GM13977 (cell line): ENCODE measurements around the gene PPP1R3G.
"Not testable (repeated sequence)": the region's sequence is repeated elsewhere in the genome, so short reads cannot be mapped to it uniquely, and the experiment has no call there.

Experiments
- DNase-seq: peaks from one replicate; pipeline ENCODE4 v3.0.0; 2012; ENCODE audit warnings: low spot score
- CTCF ChIP-seq: IDR thresholded peaks from 2 replicates; pipeline ENCODE4 v1.5.1; 2012; ENCODE audit warnings: mild to moderate bottlenecking, control low read depth; ENCODE audit not compliant: insufficient read depth; ENCODE audit errors: extremely low read depth, missing control alignments
- in situ Hi-C: fragments of 300-500 bp; cut with MboI; formaldehyde crosslinking; loops from one replicate; pipeline ENCODE4 v1.12.0; 2022; ENCODE audit warnings: low sequenced_read_pairs, low pct_unique_long_range_greater_than_20kb, mixed read lengths, inconsistent platforms; ENCODE audit not compliant: unreplicated experiment

The PPP1R3G gene

GRCh38 chr6:5113096-5113495, 28.0 kb downstream of the PPP1R3G start:
- TF ChIP-seq CTCF: no peak
- in situ Hi-C loops: no loop called here
- no peak for DNase-seq

DNA sequence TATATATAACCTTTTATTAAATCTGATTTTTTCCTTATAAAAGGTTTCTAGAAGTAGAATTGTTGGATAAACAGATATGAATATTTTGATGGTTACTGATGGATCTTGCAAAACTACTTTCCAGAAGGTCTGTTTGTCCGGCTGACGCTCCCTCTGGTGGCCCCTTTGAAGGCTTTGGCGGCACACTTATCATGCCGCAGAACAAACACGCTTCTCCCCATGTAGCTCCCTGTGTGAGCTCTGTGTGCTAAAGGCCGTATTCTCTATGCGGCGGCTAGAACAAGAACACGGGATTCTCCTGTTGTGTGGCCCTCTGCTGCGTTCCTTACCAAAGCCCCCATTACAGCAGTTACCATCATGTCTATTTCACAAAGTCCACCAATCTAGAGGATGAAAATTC, 30.0 kb downstream of the PPP1R3G start:
- DNase-seq: no peak
- no peak for TF ChIP-seq CTCF

DNA sequence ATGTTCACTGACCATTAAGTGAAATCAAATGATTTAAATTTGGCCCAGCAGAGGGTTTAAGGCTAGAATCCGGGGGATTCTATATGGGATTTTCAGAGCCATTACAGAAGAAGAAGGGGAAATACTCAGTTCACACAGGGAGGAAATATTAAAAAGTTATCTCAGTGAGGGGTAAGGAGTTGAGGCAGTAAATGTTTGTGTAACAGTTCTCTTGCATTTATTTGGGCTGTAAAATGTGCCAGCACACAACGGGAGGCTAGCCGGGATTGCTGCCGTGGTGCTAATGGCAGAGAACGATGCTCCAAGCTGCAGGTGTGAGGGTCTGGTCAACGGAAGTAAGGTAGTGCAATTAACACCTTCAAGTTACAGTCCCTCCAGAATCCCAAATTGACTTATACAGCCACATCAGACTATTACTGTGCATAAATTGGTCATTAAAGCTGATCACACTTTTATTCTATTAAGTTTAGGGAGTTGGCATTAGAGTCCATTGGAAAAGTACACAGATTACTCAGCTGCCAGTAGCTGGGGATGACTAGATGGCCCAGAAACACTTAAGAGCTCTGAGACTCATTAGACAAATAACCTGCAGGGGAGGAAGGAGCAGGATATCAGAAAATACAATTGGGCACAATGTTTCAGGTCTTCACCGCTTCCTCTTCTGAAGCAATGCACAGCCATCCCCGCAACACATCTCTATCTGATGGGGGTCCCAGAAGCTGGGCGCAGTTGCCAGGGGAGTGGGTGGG, 31.3 kb downstream of the PPP1R3G start:
- DNase-seq: no peak
- no peak for TF ChIP-seq CTCF
- in situ Hi-C loops: no loop called here

More for the DNA sequence above, 30.0 kb downstream of the PPP1R3G start:
- in situ Hi-C loops: no loop called here

DNA sequence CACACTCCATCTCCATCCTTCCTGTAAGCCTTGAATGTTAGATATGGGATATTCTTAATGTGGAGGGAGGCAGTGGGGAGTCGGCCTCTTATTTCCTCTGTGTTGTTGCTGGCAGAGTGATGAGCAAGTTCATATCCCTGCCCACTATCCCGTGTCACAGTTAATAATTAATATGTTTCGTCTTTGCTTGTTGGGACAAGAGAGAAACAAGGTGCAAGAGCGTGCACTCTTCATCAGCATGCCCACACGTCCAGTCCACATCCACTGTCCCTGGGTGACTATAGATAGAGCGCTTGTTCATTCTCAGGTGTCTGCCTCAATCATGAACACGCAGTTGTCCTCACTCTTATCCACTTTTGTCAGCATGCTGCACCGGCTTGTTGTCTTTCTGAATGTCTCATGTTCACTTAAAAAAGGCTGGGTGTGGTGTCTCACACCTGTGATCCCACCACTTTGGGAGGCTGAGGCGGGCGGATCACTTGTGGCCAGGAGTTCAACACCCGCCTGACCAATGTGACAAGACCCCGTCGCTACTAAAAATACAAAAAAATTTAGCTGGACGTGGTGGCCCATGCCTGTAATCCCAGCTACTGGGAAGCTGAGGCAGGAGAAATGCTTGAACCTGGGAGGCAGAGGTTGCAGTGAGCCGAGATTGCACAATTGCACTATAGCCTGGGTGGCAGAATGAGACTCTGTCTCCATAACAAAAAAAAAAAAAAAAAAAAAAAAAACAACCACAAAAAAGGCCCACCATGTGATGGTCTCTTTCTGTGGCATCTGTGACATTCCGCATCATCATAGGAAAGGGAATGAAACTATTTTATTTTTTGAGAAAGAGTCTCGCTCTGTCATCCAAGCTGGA, 34.2 kb downstream of the PPP1R3G start:
- no peak for TF ChIP-seq CTCF
- DNase-seq: no peak
- in situ Hi-C loops: no loop called here

GRCh38 chr6:5120011-5120410, 34.9 kb downstream of the PPP1R3G start:
- in situ Hi-C loops: no loop called here
- no peak for TF ChIP-seq CTCF

GRCh38 chr6:5120543-5120942, 35.4 kb downstream of the PPP1R3G start:
- in situ Hi-C loops, DNase-seq: not testable (repeated sequence)

More at GRCh38 chr6:5120011-5120410, 34.9 kb downstream of the PPP1R3G start:
- no peak for DNase-seq

GRCh38 chr6:5121479-5121878, 36.3 kb downstream of the PPP1R3G start:
- TF ChIP-seq CTCF: no peak
- in situ Hi-C loops: no loop called here
- DNase-seq: no peak
